ENCODE results near the gene RWDD4. TPM values are rescaled to one million over a fixed set of nuclear protein-coding genes. Genes with fewer than 3 reads are reported as not detected.
A peak's percentile ranks its signal among the peaks of the same experiment; 100 is the strongest.

Gene RWDD4
- total and polyA plus RNA-seq, 9 of the 15 experiments (the other 6 are each of a cell fraction or from before 2014, with no cell fraction given): 8.4 to 32.5 (median 24.2) TPM

DNA sequence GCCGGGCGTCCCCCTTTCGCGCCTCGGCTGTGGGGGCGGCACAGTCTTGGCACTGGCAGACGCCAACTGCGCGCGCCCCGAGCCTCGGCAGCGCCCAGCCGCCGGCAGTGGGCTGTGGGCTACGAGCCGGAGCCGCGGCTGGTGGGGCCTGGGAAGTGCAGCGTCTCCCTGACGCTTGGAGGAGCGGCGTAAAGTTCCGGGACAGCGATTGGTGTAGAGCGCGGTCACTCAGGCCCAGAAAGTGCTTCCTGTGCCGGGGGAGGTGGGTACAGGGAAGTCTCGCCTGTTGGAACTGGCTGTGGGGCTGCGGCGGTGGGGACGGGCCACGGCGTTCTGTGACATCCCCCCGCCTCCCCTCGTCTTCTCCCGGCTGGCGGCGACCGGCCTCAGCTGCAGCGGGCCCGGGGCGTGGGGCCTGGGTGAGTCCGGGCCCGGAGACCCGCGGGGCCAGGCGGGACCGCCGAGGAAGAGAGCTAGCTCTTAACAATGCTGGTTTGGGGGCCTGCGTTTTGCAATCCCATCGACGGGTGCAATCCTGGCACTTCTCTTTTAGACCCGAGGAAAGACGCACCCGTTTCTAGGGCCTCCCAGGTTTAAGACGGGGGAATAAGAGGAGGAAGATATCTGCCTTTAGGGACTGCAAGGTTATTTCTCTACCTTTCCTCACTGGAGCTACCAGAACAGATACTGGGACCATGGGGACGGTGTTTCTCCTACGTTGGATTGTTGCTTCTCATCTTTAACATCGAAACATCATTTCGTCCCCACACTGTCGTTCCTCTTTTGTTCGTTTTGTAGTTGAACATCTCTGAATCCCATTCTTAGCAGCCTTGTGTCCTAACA lies at the start of gene RWDD4, which contains the start of gene TRAPPC11 (continued):
- TF ChIP-seq RAD21 (CRISPR knock-in tag; conservative IDR thresholded peaks at IDR 0.05 in 1 of 2, IDR thresholded peaks at IDR 0.05 in 1 of 2): no peak
- peak; percentile 97 for TF ChIP-seq ZFX (CRISPR knock-in tag; IDR thresholded peaks at IDR 0.05)
- TF ChIP-seq ZNF766 (CRISPR knock-in tag; conservative IDR thresholded peaks at IDR 0.05): 0 out of 2 replicates have a peak, but pooled peaks have one; percentile 22
- peak; percentile 60; the same call in 1 of the 2 replicates for TF ChIP-seq TFAP4 (CRISPR knock-in tag; IDR thresholded peaks at IDR 0.05; ENCODE audit: borderline replicate concordance)
- no peak for TF ChIP-seq MYBL2 (IDR thresholded peaks at IDR 0.05; ENCODE audit: low read depth)
- TF ChIP-seq MYBL2 (CRISPR knock-in tag; IDR thresholded peaks at IDR 0.05; ENCODE audit: borderline replicate concordance): no peak
- no peak for TF ChIP-seq ZNF282 (CRISPR knock-in tag; IDR thresholded peaks at IDR 0.05)
- peak; percentile 79 for TF ChIP-seq VEZF1 (CRISPR knock-in tag; IDR thresholded peaks at IDR 0.05)
- TF ChIP-seq NEUROD1 (IDR thresholded peaks at IDR 0.05; ENCODE audit: borderline replicate concordance, low read depth, low read length, partially characterized antibody): peak; percentile 25
- no peak for TF ChIP-seq ZNF146 (CRISPR knock-in tag; IDR thresholded peaks at IDR 0.05; ENCODE audit: unreplicated experiment)
- TF ChIP-seq RBFOX2 (IDR thresholded peaks at IDR 0.05; ENCODE audit: low read depth, low read length): peak; percentile 91
- no peak for TF ChIP-seq MEF2A (IDR thresholded peaks at IDR 0.05; ENCODE audit: control insufficient read depth, low read depth, low read length)
- TF ChIP-seq FOXK2 (conservative IDR thresholded peaks at IDR 0.05 in 1 of 2, IDR thresholded peaks at IDR 0.05 in 1 of 2; ENCODE audit: low read depth in 2 of 2): peak in 1 of 2 experiments; percentile 22; a peak in 1 of 4 replicates
- peak; percentile 73 for TF ChIP-seq EP400 (IDR thresholded peaks at IDR 0.05)
- 0 out of 2 replicates have a peak, but pooled peaks have one; percentile 20 for TF ChIP-seq GTF2E2 (tag; IDR thresholded peaks at IDR 0.05)
- TF ChIP-seq ETS1 (conservative IDR thresholded peaks at IDR 0.05; ENCODE audit: control insufficient read depth, low read depth, low read length): peak; percentile 55; the same call in 1 of the 2 replicates
- TF ChIP-seq CEBPG (CRISPR knock-in tag; IDR thresholded peaks at IDR 0.05): peak; percentile 52; the same call in 1 of the 2 replicates
- TF ChIP-seq CEBPG (tag; conservative IDR thresholded peaks at IDR 0.05 in 1 of 2, IDR thresholded peaks at IDR 0.05 in 1 of 2): peak; percentile 29 to 91; a peak in 3 of 4 replicates
- peak; percentile 48 to 62 for TF ChIP-seq NRF1 (conservative IDR thresholded peaks at IDR 0.05 in 1 of 2, IDR thresholded peaks at IDR 0.05 in 1 of 2)
- peak; percentile 50; the same call in 1 of the 2 replicates for TF ChIP-seq MTA3 (IDR thresholded peaks at IDR 0.05; ENCODE audit: borderline replicate concordance)
- TF ChIP-seq KDM4B (IDR thresholded peaks at IDR 0.05; ENCODE audit: borderline replicate concordance in 2 of 2, low read depth in 1 of 2): peak in 1 of 2 experiments; percentile 53; a peak in 1 of 4 replicates
- TF ChIP-seq NONO (IDR thresholded peaks at IDR 0.05; ENCODE audit: low read depth in 2 of 2, low read length in 1 of 2): peak in 1 of 2 experiments; percentile 22; a peak in 1 of 4 replicates
